ENCODE measurements around the gene CCDC116.
"Not testable (repeated sequence)": the region's sequence is repeated elsewhere in the genome, so short reads cannot be mapped to it uniquely, and the experiment has no call there.

CCDC116 gene

DNA sequence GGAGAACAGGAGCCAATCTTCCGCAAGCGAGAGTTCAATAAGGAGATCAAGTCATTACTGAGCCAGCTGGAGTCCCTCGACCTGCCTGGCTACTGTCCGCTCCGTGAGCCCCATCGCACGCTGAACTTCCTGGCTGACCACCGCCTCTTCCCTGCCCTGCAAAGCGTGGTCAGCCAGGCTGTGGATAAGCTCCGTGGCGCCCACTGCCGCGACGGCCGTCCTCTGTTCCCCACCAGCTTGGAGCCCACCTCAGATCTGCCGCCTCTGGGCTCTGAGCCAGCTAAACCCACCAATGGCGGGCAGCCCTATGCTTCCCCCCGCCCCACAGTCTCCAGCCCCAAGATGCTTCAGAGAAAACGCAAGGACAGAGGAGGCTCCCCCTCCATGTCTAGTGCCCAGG, 2.3 kb downstream of the CCDC116 start:
- no peak overlapping the region for H3K4me3 ChIP-seq (ENCODE audit: low read depth, low read length)
- no peak for DNase-seq (ENCODE audit: low read depth)
- TF ChIP-seq, protein P1, sequence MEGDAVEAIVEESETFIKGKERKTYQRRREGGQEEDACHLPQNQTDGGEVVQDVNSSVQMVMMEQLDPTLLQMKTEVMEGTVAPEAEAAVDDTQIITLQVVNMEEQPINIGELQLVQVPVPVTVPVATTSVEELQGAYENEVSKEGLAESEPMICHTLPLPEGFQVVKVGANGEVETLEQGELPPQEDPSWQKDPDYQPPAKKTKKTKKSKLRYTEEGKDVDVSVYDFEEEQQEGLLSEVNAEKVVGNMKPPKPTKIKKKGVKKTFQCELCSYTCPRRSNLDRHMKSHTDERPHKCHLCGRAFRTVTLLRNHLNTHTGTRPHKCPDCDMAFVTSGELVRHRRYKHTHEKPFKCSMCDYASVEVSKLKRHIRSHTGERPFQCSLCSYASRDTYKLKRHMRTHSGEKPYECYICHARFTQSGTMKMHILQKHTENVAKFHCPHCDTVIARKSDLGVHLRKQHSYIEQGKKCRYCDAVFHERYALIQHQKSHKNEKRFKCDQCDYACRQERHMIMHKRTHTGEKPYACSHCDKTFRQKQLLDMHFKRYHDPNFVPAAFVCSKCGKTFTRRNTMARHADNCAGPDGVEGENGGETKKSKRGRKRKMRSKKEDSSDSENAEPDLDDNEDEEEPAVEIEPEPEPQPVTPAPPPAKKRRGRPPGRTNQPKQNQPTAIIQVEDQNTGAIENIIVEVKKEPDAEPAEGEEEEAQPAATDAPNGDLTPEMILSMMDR (IDR thresholded peaks at IDR 0.05; ENCODE audit: low read depth, low read length, missing control alignments) = no peak

DNA sequence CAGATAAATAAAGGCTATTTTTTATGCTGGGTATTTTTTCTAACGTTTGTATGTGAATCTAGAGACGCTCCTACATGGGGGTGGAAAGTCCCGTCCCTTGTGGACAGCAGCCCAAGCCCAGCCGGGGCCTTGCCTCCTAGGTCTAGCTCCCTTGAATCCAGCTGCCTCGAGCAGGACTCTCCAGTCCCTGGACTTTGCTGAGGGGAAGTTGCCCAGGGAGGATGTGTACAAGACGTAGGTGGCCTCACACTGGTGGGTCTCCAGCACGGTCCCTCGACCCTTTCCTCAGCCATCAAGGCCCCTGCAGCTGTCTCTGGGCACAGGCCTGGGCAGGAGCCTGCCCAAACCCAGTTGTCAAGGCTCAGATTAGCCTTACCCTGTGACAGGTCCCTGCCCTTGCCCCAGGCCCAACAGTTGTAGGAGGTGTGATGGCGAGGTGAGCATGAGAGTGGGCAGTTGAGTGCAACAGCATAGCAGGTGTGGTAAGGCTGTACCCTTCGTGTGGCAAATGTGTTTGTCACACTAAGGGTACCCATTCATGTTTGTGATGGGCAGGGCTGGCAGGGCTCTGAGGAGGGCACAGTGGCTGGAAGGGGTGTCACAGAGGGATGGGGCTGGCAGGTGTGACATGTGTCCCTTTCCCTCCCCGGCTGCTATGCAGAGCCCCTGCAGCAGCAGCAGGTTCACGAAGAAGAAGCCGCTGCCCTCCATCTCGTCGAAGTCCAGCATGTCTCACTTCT, 3.4 kb downstream of the CCDC116 start:
- TF ChIP-seq, protein P1 (IDR thresholded peaks at IDR 0.05; ENCODE audit: low read depth, low read length, missing control alignments) = no peak
- DNase-seq (ENCODE audit: low read depth) = no peak
- no peak overlapping the region for H3K4me3 ChIP-seq (ENCODE audit: low read depth, low read length)

DNA sequence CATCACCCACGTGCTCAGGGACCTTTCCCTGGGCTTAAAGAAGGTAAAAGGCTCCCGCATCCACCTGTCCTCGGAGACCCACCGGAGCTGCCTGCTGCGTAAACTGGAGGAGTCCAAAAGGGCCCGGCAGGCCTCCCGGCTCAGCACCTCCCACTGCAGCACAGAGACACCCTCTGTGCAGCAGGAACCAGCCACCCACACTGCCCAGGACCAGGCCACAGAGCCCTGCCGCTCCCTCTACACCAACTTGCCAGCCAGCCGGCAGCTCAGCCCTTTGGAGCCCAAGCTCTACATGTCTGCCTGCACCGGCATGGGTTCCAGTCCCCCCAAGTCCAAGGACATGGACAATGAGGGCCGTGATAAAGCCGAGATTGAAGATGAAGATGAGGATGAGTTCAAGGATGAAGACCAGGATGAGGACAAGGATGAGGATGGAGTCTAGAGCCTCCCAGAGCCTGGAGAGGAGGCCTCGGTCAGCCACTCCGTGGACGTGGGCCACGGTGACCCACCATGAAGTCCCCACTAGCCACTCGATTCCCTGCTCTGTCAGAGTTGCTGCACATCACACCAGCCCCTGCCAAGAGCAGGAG, 4.2 kb downstream of the CCDC116 start:
- TF ChIP-seq, protein P1 (IDR thresholded peaks at IDR 0.05; ENCODE audit: low read depth, low read length, missing control alignments) = no peak
- no peak for DNase-seq (ENCODE audit: low read depth)
- no peak overlapping the region for H3K4me3 ChIP-seq (ENCODE audit: low read depth, low read length)

- not testable (repeated sequence) for H3K4me3 ChIP-seq (ENCODE audit: low read depth, low read length); DNase-seq (ENCODE audit: low read depth)
Measured at GRCh38 chr22:21637450-21637849, 4.9 kb downstream of the CCDC116 start.

DNA sequence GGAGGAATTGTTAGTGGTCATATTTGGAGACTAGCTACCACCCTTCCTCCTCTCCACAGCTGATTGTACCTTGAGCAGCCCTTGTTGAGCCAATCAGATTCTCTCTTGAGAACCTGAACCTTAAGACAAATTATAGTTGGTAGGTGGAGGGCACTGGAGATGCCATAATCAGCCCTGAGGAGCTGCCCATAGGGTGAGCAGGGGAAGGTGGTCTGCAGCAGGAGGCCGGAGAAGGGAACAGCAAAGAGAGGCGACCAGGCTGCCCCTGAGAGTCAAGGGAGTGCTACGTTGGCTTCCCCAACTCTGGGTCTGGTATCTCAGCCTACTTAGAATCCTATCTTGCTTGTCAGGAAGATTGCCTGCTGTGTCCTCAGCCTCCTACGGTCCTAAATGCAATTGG, 6.8 kb downstream of the CCDC116 start:
- no peak for DNase-seq (ENCODE audit: low read depth)
- TF ChIP-seq, protein P1 (IDR thresholded peaks at IDR 0.05; ENCODE audit: low read depth, low read length, missing control alignments) = no peak
- H3K4me3 ChIP-seq (ENCODE audit: low read depth, low read length) = no peak overlapping the region

GRCh38 chr22:21640810-21641209, 8.2 kb downstream of the CCDC116 start:
- DNase-seq (ENCODE audit: low read depth) = no peak
- TF ChIP-seq, protein P1 (IDR thresholded peaks at IDR 0.05; ENCODE audit: low read depth, low read length, missing control alignments) = no peak
- no peak overlapping the region; the same call in 1 of the 2 replicates for H3K4me3 ChIP-seq (ENCODE audit: low read depth, low read length)

DNA sequence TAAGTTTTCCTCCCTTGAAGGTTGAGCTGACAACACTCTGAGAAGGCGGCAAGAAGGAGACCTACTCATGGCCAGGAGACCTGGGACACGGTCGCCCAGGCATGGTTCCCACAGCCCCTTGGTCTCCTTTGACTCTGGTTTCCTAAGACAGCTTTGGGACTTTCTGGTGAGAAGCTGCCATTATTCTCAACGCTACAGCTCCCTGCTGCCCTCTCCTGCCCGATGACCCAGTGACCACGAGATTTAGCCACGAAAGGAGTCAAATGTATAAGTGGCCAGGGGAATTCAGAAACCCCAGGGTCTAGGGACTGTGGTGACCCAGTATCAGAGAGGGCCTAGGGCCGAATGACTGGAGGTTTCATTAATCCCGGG, 8.8 kb downstream of the CCDC116 start:
- DNase-seq (ENCODE audit: low read depth) = no peak

More for the DNA sequence above, 8.8 kb downstream of the CCDC116 start:
- TF ChIP-seq, protein P1 (IDR thresholded peaks at IDR 0.05; ENCODE audit: low read depth, low read length, missing control alignments) = peak; percentile 15
- H3K4me3 ChIP-seq (ENCODE audit: low read depth, low read length) = peak overlapping the region; percentile 66

Data from GM12864 (cell line).